Astrocyte of the spinal cord (primary cell): ENCODE results near the gene IDH3G.

ENCODE experiments used
- DNase-seq: peaks from one replicate; pipeline ENCODE4 v3.0.0; 2011; ENCODE audit warnings: low read depth, low spot score
- H3K4me3 ChIP-seq: 2 replicates; pipeline ENCODE4 v1.5.1; 2011; ENCODE audit warnings: low read depth, mild to moderate bottlenecking, low read length, moderate library complexity
- CTCF ChIP-seq: IDR thresholded peaks from 2 replicates; pipeline ENCODE4 v1.5.1; 2012; ENCODE audit warnings: low read depth, mild to moderate bottlenecking, low read length, inconsistent platforms
- in situ Hi-C: cut with HindIII; loops from 2 replicates; pipeline ENCODE4 v1.10.0; 2017; ENCODE audit warnings: low sequenced_read_pairs

IDH3G gene

GRCh38 chrX:153816831-153817690 lies 22.9 kb upstream of the IDH3G start:
- DNase-seq, result no peak

GRCh38 chrX:153814591-153815315 lies 20.6 kb upstream of the IDH3G start:
- in situ Hi-C loops, result no loop called here
- no peak overlapping the region for H3K4me3 ChIP-seq
- TF ChIP-seq CTCF, result no peak
- no peak for DNase-seq

More at GRCh38 chrX:153816831-153817690, 22.9 kb upstream of the IDH3G start:
- in situ Hi-C loops, result no loop called here
- TF ChIP-seq CTCF, result no peak
- H3K4me3 ChIP-seq, result no peak overlapping the region

GRCh38 chrX:153813161-153813560 lies 19.0 kb upstream of the IDH3G start:
- in situ Hi-C loops, result no loop called here
- no peak overlapping the region for H3K4me3 ChIP-seq
- TF ChIP-seq CTCF, result no peak
- DNase-seq, result no peak

GRCh38 chrX:153812220-153812619 lies 18.0 kb upstream of the IDH3G start:
- no peak for DNase-seq
- H3K4me3 ChIP-seq, result no peak overlapping the region
- in situ Hi-C loops, result no loop called here
- TF ChIP-seq CTCF, result no peak

- DNase-seq, result no peak
- in situ Hi-C loops, result no loop called here
- TF ChIP-seq CTCF, result no peak
- H3K4me3 ChIP-seq, result no peak overlapping the region
Measured at GRCh38 chrX:153807976-153808375, 13.8 kb upstream of the IDH3G start.

- no peak overlapping the region for H3K4me3 ChIP-seq
- in situ Hi-C loops, result no loop called here
- no peak for DNase-seq
- no peak for TF ChIP-seq CTCF
Measured at GRCh38 chrX:153806999-153807575, 12.9 kb upstream of the IDH3G start.
